SK-N-SH treated with all-trans-retinoic acid at 6 μM for 48 hours (cell line): ENCODE measurements around the gene AK1.

Experiments used
- GLIS3 ChIP-seq: fragments of 250-450 bp; sonication (Bioruptor Pico); IDR thresholded peaks from 2 replicates; pipeline ENCODE4 v1.5.0; 2020; ENCODE audit warnings: mild to moderate bottlenecking, moderate library complexity
- ZNF8 ChIP-seq: fragments of 450-650 bp; formaldehyde crosslinking; IDR thresholded peaks from 2 replicates; pipeline ENCODE4 v1.5.0; 2020; ENCODE audit warnings: mild to moderate bottlenecking, moderate library complexity

GRCh38 chr9:127884427-127884911 lies 7.0 kb upstream of the AK1 start:
- TF ChIP-seq ZNF8 (CRISPR knock-in tag) (no peak), GLIS3 (no peak)
